ENCODE data around the gene KCNMA1. TPM values are rescaled to one million over a fixed set of nuclear protein-coding genes. Genes with fewer than 3 reads are reported as not detected.

The KCNMA1 gene
- total RNA-seq, 1 experiment from 2014 or later = 0.49 TPM

- Histone ChIP-seq H3K9me2 (ENCODE audit: insufficient read depth) (no peaks in the 10 kb centered on the region), H2AFZ (ENCODE audit: low read depth, low read length, poor library complexity, severe bottlenecking) (no peak overlapping the region), H3K27me3 (ENCODE audit: insufficient read depth, low read length) (no peaks in the 10 kb centered on the region), H3K9ac (ENCODE audit: low read length) (no peak overlapping the region), H3K4me1 (ENCODE audit: control insufficient read depth in 1 of 2, insufficient read depth in 2 of 2, low read length in 2 of 2) (0 out of 4 replicates have a peak, but pooled peaks cover 0 to 2% of the 10 kb centered on the region in 2 experiments), H4K20me1 (ENCODE audit: insufficient read depth) (no peaks in the 10 kb centered on the region), H3K79me2 (ENCODE audit: insufficient read depth, low read length) (no peaks in the 10 kb centered on the region), H3K36me3 (ENCODE audit: control insufficient read depth in 1 of 2, insufficient read depth in 2 of 2, low read length in 2 of 2) (no peaks in the 10 kb centered on the region), H3K27ac (ENCODE audit: low read depth, low read length) (no peak overlapping the region), H3K4me2 (ENCODE audit: low read length) (no peak overlapping the region), H3K9me3 (ENCODE audit: control insufficient read depth in 1 of 2, insufficient read depth in 1 of 2, low read depth in 1 of 2, low read length in 2 of 2) (no peaks in the 10 kb centered on the region), H3K4me3 (replicated peaks in 1 of 2; ENCODE audit: low read depth in 1 of 2, low read length in 2 of 2) (no peak overlapping the region)
- POLR2A ChIA-PET = no interaction called here
- DNase-seq (ENCODE audit: low read depth, low spot score) (no peak), ATAC-seq (no peak)
- no TSS peak for BruUV-seq (replicated peaks)
- RAD21 ChIA-PET (ENCODE audit: low non-redundant PET in 1 of 2, low total read pairs in 2 of 2, uncharacterized antibody in 2 of 2, unreplicated experiment in 2 of 2) = no interaction called here
- intact Hi-C loops (cut with micrococcal nuclease) = no loop called here
- CTCF ChIA-PET = no interaction called here
- TF ChIP-seq ATF3 (IDR thresholded peaks at IDR 0.05) (no peak), CEBPB (IDR thresholded peaks at IDR 0.05; ENCODE audit: low read depth) (no peak), ELF1 (IDR thresholded peaks at IDR 0.05; ENCODE audit: borderline replicate concordance, low read depth) (no peak), REST (IDR thresholded peaks at IDR 0.05; ENCODE audit: low read depth) (no peak), RAD21 (IDR thresholded peaks at IDR 0.05; ENCODE audit: low read depth) (no peak), EZH2phosphoT487 (IDR thresholded peaks at IDR 0.05; ENCODE audit: borderline replicate concordance) (no peak), ZFX (IDR thresholded peaks at IDR 0.05) (no peak), EGR1 (IDR thresholded peaks at IDR 0.05; ENCODE audit: low read depth) (no peak)
Observed at GRCh38 chr10:77478247-77478961, 159.2 kb downstream of the KCNMA1 start.

Measured in HCT116 (cell line).